HL-60/S4 treated with retinoic acid at 250 ng/mL for 4 days and 3 days (cell line): ENCODE data around the gene ASXL3.

Source experiments
- in situ Hi-C: fragments of 300-500 bp; cut with MboI; formaldehyde crosslinking; loops from 2 replicates; pipeline ENCODE4 v1.7.0; 2022; ENCODE audit warnings: low sequenced_read_pairs

Gene ASXL3

GRCh38 chr18:33581856-33582255 is 3.8 kb downstream of the ASXL3 start:
- in situ Hi-C loops: no loop called here

GRCh38 chr18:33583901-33584300 is 5.9 kb downstream of the ASXL3 start:
- in situ Hi-C loops: no loop called here

GRCh38 chr18:33584548-33585430 is 6.8 kb downstream of the ASXL3 start:
- in situ Hi-C loops: no loop called here

DNA sequence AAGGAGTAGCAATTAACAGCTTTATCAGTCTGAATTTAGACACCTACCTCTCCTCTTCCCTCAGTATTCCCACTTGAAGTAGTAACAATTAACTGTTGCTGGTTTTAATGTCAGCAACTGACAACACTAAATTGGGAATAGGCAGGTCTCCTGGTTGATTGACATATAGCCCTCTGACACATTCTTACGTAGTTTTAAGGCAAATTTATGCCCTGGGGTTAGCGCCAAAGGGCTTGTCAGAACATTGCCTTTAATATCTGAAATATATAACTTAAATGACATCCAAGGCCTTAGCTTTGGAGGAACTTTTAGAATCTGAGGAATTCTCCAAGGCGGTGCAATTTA is 7.4 kb downstream of the ASXL3 start:
- in situ Hi-C loops: no loop called here

- in situ Hi-C loops: no loop called here
Measured at GRCh38 chr18:33588361-33588760, 10.3 kb downstream of the ASXL3 start.

GRCh38 chr18:33593261-33593660 is 15.2 kb downstream of the ASXL3 start:
- in situ Hi-C loops: no loop called here

DNA sequence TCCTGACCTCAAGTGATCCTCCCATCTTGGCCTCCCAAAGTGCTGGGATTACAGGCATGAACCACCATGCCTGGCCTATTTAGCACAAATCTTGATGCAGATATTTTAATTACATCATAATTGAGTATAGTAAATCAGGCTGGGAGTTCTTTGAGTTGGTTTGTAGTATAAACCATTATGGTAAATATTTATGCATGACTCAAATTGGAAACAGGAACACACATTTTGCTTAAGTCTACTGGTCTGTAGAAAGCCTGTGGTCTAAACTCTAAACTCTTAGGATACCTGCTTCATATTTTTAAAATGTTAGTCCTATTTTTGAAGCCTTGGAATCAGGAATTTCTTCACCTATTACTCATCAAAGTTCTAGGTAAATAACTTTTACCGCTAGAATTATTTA is 16.8 kb downstream of the ASXL3 start:
- in situ Hi-C loops: no loop called here

DNA sequence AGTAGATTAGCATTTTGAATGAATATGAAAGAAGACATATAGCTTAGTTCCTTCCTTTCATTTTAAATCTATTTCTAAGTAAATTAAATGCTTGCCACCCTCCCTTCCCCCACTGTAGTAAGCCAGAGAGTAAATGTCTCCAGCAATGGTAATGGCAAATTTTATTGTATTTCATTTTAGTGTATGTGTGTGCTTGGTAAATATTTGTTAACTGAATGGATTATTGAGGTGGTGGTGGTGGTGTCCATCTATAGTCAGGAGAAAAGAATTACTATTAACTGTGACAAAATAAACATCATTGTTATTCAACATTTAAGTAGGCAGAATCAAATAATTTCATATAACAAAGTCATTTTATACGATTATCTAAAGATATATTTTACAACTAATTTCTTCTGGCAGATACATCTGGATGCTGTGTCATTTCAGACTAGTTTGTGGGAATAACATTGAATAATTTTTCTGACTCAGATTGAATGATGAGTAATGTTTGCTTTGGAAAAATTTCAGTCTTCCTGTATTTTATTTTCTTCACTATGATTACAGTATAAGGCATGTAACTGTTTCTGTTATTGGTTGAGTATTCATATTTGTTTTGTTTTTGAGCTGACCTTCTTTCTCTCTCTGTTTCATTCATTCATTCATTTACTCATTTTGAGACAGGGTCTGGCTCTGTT is 18.3 kb downstream of the ASXL3 start:
- in situ Hi-C loops: no loop called here

DNA sequence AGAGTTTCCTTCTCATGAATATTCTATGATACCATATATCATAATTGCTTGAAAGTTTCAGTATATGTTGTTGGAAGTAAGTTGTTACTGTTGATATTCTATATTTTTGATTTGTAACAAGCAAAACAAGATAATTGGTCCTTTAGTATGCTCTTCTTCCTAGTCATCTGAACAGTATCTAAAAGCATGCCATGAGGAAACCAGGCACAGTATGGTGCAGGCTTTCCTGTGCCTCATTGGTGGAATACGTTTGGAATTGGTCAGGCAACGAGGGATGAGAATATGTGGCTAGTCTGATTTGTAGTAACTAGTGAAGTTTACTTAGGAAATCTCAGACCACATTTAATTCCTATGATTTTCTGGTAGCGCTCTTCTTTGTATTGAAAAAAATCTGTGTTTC is 22.8 kb downstream of the ASXL3 start:
- in situ Hi-C loops: no loop called here

DNA sequence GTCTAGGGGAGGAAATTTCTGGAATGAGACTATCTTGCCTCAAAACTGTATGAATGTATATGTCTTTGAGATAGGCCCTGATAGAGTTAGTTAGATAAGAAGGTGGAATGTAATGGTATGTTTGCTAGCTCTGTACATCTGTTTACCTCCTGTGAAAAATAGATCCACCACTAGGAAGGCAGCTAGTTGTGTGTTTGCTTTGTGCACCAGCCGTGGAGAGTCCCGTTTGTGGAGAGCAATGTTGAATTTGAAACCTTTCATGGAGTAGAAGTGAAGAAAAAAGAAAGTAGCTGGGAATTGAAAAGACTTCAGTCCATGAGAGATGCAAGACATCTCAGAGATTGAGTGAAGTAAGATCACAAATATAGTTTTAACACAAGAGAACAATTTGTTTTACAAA is 25.4 kb downstream of the ASXL3 start:
- in situ Hi-C loops: no loop called here

DNA sequence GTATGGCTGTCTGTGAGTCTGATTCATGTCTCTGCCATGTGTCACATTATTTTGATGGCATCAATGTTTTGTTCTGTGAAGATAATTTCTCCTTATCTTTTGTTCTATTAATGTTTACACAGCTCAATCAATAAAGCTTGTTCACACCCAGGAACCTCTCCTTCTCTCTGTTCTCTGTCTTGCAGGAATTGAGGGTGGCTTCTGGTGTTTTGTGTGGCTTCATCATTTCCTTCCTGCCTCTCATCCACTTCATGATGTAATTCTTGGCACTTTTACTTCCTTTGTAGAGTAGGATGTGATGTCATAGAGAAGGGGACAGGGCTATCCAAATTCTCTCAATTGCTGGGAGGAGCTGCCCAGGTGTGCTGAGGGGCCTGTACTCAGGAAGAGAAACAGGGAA is 27.2 kb downstream of the ASXL3 start:
- in situ Hi-C loops: no loop called here

GRCh38 chr18:33606621-33607020 is 28.6 kb downstream of the ASXL3 start:
- in situ Hi-C loops: no loop called here

DNA sequence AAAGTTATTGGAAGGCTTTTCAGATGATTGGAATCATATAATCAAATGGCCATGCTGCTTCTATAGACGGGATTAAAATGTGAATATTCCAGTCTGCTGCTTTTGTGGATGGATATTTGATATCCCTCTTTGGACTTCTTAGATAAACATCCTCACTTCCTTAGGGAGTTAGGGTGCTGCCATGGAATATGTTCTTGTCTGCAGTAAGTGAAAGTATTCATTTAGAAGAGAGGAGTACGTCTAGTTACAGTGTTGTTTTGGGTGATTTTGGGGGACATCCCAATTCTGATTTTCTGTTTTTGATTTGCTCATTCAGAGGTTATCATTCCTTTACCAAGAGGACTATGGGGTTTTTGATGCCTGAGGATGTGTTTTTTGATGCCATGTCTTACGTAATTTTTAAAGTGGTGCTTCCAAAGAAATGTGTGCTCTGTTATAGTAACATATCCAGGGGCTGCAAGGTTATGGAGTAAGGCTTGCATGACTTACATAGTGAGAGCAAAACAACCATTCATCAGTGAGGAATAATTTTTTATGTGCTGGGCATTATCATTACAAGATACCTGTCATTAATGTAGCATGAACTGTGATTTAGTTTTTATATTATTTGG is 33.6 kb downstream of the ASXL3 start:
- in situ Hi-C loops: no loop called here

DNA sequence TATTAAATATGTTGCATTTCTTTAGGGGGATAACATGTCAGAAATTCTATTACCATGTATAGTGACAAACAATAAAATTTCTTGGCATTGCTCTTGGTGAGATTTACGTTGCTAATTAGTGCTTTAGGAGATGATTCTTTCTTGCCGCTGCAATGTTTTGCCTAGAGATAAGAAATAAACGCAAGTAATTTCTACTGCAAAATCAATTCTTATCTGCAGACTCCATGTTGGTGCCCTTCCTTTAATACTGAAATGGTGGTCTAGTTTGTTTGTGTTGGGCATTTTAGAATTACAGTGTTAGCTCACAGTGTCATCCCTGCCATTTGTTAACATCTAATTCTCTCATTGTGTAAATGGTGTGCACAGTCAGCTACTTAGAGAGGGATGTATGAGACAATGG is 34.6 kb downstream of the ASXL3 start:
- in situ Hi-C loops: no loop called here

DNA sequence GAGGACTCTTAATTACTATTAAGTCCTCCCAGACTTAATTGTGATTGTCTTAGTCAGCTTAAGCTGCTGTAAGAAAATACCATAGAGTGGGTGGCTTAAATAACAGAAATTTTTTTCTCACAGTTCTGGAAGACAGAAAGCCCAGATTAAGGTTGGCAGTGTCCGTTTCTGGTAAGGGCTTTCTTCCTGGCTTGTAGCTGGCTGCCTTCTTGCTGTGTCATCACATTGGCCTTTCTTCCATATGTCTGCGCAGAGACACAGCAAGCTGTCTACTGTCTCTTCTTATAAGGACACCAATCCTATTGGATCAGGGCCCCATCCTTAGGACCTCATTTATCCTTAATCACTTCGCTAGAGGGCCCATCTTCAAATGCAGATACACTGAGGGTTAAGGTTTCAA is 38.5 kb downstream of the ASXL3 start:
- in situ Hi-C loops: no loop called here

DNA sequence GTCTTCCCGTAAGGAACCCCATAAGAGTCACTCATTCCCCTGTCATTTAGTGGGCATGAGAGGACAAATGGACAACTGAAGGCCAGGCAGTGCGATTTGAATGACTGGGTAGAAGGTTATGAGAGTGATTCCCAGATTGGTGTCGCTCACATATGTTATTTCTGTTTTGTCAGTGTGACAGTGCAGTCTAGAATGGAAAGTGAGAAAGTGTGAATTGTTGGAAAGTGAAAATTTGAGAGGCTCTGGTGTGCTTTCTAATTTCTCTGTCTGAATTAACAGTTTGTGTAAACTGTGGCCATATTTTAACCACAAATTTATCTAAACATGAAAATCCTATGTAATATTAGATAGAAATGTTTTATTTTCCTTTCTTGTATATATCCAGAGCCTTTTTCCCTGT is 49.1 kb downstream of the ASXL3 start:
- in situ Hi-C loops: no loop called here

- in situ Hi-C loops: no loop called here
Measured at GRCh38 chr18:33630476-33630875, 52.5 kb downstream of the ASXL3 start.

DNA sequence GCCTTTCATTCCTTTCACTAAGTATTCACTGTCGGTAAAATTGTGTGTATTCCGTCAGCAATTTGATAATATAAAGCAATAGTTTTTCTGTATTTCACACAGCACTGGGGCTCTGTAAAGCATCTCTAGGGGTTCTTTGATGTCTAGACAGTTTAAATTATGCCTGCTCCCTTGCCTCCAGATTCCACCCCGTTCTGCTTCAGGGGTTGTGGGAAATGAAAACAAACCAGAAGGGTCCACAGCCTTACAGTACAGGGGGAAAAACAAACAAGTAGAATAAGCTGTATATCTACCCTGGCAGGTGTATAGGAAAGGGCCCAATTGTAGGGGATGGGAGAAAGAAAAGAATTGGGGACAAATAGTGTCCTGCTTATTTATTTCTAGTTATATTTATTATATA is 63.1 kb downstream of the ASXL3 start:
- in situ Hi-C loops: no loop called here

DNA sequence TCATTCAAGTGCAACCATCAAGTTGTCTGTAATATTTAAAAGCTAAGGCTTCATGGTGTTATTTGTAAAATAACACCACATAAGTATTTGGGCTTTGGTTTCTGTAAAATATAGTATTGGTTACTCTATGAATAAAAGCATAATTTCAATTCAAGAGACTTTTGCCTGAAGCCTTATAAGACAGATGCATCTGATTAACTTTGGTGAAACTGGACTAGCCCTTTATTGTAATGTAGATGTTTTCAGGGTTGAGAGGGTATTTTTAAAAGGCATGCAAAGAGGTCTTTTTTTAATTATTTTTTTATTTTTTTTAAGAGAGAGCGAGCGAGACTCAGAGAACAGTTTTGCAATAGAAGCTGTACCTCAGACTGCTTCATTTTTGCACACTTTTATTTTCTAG is 66.5 kb downstream of the ASXL3 start:
- in situ Hi-C loops: no loop called here

- in situ Hi-C loops: no loop called here
Measured at GRCh38 chr18:33647365-33647764, 69.3 kb downstream of the ASXL3 start.

DNA sequence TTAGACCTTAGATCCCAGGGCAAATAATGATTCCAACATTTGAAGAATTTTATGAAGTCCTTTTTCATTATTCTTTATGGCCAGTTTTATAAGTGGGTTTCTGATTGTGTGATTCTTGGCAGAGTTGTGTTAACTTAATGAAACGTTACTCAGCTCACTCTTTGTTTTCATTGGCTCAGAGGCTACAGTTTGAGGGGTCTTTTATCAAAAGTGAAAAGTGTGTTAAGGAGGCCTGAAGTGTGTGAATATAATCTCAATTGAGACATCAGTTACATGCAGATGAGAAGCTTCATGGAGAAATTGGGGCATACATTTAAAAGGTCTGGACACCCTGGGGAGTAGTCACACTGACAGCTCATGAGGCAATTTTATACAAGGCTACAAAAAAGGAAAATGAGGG is 74.6 kb downstream of the ASXL3 start:
- in situ Hi-C loops: no loop called here

GRCh38 chr18:33653231-33653630 is 75.2 kb downstream of the ASXL3 start:
- in situ Hi-C loops: no loop called here
